Measurements from ENCODE around the gene MPHOSPH8. TPM values are rescaled to one million over a fixed set of nuclear protein-coding genes. Genes with fewer than 3 reads are reported as not detected.

Gene MPHOSPH8
- total RNA-seq, 1 experiment from 2014 or later, result 9.2 TPM

Other genes starting within 250 kb of the MPHOSPH8 start
- not detected in 2 replicates for gene TPTE2, start 72.1 kb upstream of the MPHOSPH8 start, total RNA-seq (2014; rRNA removed; shearing (Covaris generic))
- gene PSPC1, start 149.3 kb downstream of the MPHOSPH8 start, total RNA-seq (2014; rRNA removed; shearing (Covaris generic)), result 78.0 and 111 TPM in 2 replicates
- gene ZMYM5, start 230.0 kb downstream of the MPHOSPH8 start, total RNA-seq (2014; rRNA removed; shearing (Covaris generic)), result 13.2 and 15.5 TPM in 2 replicates